ENCODE data around the gene ZBTB7C.
A peak's percentile ranks its signal among the peaks of the same experiment; 100 is the strongest.

ZBTB7C gene

GRCh38 chr18:48409591-48410094, 460 bp upstream of the ZBTB7C start:
- CTCF ChIA-PET, result interaction anchor here (0.6 kb wide), 1 partner anchor 825 kb away, joined by 4 read pairs; no protein-coding TSS in a partner anchor
- Histone ChIP-seq H3K9me3 (ENCODE audit: control insufficient read depth, insufficient read depth, low read depth, low read length) (no peaks in the 10 kb centered on the region), H3K36me3 (ENCODE audit: control insufficient read depth in 2 of 2, insufficient read depth in 1 of 2, low read length in 2 of 2) (no peaks in the 10 kb centered on the region), H3K4me3 (ENCODE audit: low read depth, low read length) (peak overlapping the region; percentile 51), H3K4me1 (ENCODE audit: control insufficient read depth, insufficient read depth, low read length) (peaks cover 5% of the 10 kb centered on the region), H3K27ac (ENCODE audit: extremely low read depth, low read depth, low read length) (peak overlapping the region; percentile 68; the same call in 1 of the 2 replicates)
- POLR2A ChIA-PET, result no interaction called here
- peak; percentile 66 for TF ChIP-seq ZBTB8A (tag by site-specific recombination; IDR thresholded peaks at IDR 0.05)
- no peak for TF ChIP-seq SCRT1 (tag by site-specific recombination; IDR thresholded peaks at IDR 0.05; ENCODE audit: borderline replicate concordance)
- TF ChIP-seq PRDM10 (tag by site-specific recombination; IDR thresholded peaks at IDR 0.05), result peak; percentile 93
- no peak for TF ChIP-seq ZNF580 (tag by site-specific recombination; IDR thresholded peaks at IDR 0.05)
- TF ChIP-seq ZNF501 (tag by site-specific recombination; IDR thresholded peaks at IDR 0.05), result 0 out of 2 replicates have a peak, but pooled peaks have one; percentile 12
- TF ChIP-seq ZNF112 (tag by site-specific recombination; IDR thresholded peaks at IDR 0.05), result no peak
- no peak for TF ChIP-seq FEZF1 (tag by site-specific recombination; IDR thresholded peaks at IDR 0.05)
- no peak for TF ChIP-seq ZBTB48 (tag by site-specific recombination; IDR thresholded peaks at IDR 0.05)
- TF ChIP-seq ZNF521 (tag by site-specific recombination; IDR thresholded peaks at IDR 0.05), result no peak
- TF ChIP-seq ZNF362 (tag by site-specific recombination; IDR thresholded peaks at IDR 0.05), result no peak
- TF ChIP-seq MZF1 (tag by site-specific recombination; IDR thresholded peaks at IDR 0.05; ENCODE audit: borderline replicate concordance), result no peak
- peak; percentile 39; the same call in 1 of the 2 replicates for TF ChIP-seq ZNF398 (tag by site-specific recombination; IDR thresholded peaks at IDR 0.05)
- TF ChIP-seq ZNF324 (tag by site-specific recombination; IDR thresholded peaks at IDR 0.05), result no peak
- no peak for TF ChIP-seq ZNF184 (tag by site-specific recombination; IDR thresholded peaks at IDR 0.05)
- TF ChIP-seq TCF7L2 (IDR thresholded peaks at IDR 0.05; ENCODE audit: borderline replicate concordance, low read depth, low read length), result no peak
- TF ChIP-seq SALL2 (tag by site-specific recombination; IDR thresholded peaks at IDR 0.05; ENCODE audit: borderline replicate concordance), result no peak
- no peak for TF ChIP-seq ZNF221 (tag by site-specific recombination; IDR thresholded peaks at IDR 0.05; ENCODE audit: borderline replicate concordance)
- TF ChIP-seq GLI2 (tag by site-specific recombination; IDR thresholded peaks at IDR 0.05; ENCODE audit: borderline replicate concordance, low read depth), result no peak
- no peak for TF ChIP-seq KLF17 (tag by site-specific recombination; IDR thresholded peaks at IDR 0.05)
- no peak for TF ChIP-seq ZNF558 (tag by site-specific recombination; IDR thresholded peaks at IDR 0.05)
- TF ChIP-seq HIC1 (tag by site-specific recombination; IDR thresholded peaks at IDR 0.05), result no peak
- TF ChIP-seq ZSCAN18 (tag by site-specific recombination; IDR thresholded peaks at IDR 0.05), result no peak
- TF ChIP-seq ZNF24 (tag by site-specific recombination; IDR thresholded peaks at IDR 0.05), result no peak
- no peak for TF ChIP-seq ZNF555 (tag by site-specific recombination; conservative IDR thresholded peaks at IDR 0.05)
- TF ChIP-seq ZNF513 (tag by site-specific recombination; IDR thresholded peaks at IDR 0.05), result no peak
